HG02884 (cell line): ENCODE results near the gene MRPS18A.
A peak's percentile ranks its signal among the peaks of the same experiment; 100 is the strongest.
"Not testable (repeated sequence)": the region's sequence is repeated elsewhere in the genome, so short reads cannot be mapped to it uniquely, and the experiment has no call there.

Experiments used
- ATAC-seq: cut with Tn5 transposase; IDR thresholded peaks from one replicate; pipeline ENCODE4 v1.9.1; 2021; ENCODE audit warnings: mild to moderate bottlenecking, moderate library complexity; ENCODE audit not compliant: unreplicated experiment

MRPS18A gene

GRCh38 chr6:43671801-43672690, 15.5 kb downstream of the MRPS18A start:
- ATAC-seq = no peak

GRCh38 chr6:43671011-43671800, 16.4 kb downstream of the MRPS18A start:
- ATAC-seq = no peak

- ATAC-seq = no peak
Measured at GRCh38 chr6:43670623-43670986, 17.0 kb downstream of the MRPS18A start.

GRCh38 chr6:43669922-43670622, 17.5 kb downstream of the MRPS18A start:
- ATAC-seq = no peak

- ATAC-seq = no peak
Measured at GRCh38 chr6:43669050-43669921, 18.3 kb downstream of the MRPS18A start.

GRCh38 chr6:43668151-43669028, 19.2 kb downstream of the MRPS18A start:
- peak; percentile 44 for ATAC-seq

GRCh38 chr6:43667245-43668150, 20.1 kb downstream of the MRPS18A start:
- no peak for ATAC-seq

GRCh38 chr6:43666196-43666920, 21.2 kb downstream of the MRPS18A start:
- ATAC-seq = no peak

GRCh38 chr6:43665376-43665775, 22.2 kb downstream of the MRPS18A start:
- ATAC-seq = no peak

- ATAC-seq = not testable (repeated sequence)
Measured at GRCh38 chr6:43662948-43663347, 24.6 kb downstream of the MRPS18A start.

- ATAC-seq = no peak
Measured at GRCh38 chr6:43658161-43658560, 29.4 kb downstream of the MRPS18A start.

GRCh38 chr6:43657221-43657802, 30.3 kb downstream of the MRPS18A start:
- ATAC-seq = no peak

- ATAC-seq = not testable (repeated sequence)
Measured at GRCh38 chr6:43652822-43653221, 34.8 kb downstream of the MRPS18A start.

- ATAC-seq = no peak
Measured at GRCh38 chr6:43648248-43648647, 39.3 kb downstream of the MRPS18A start.

GRCh38 chr6:43647613-43648012, 40.0 kb downstream of the MRPS18A start:
- ATAC-seq = no peak

- no peak for ATAC-seq
Measured at GRCh38 chr6:43645613-43645964, 42.0 kb downstream of the MRPS18A start.

GRCh38 chr6:43644940-43645612, 42.5 kb downstream of the MRPS18A start, which contains the start of gene RSPH9:
RSPH9 (plus strand) TSS chr6:43645036; CDS start chr6:43645099, 63 bp downstream.
- ATAC-seq = peak; percentile 57
